GM19438 (cell line): ENCODE data around the gene FGGY.

Experiments
- ATAC-seq: cut with Tn5 transposase; IDR thresholded peaks from one replicate; pipeline ENCODE4 v1.9.1; 2021; ENCODE audit warnings: low read depth; ENCODE audit not compliant: unreplicated experiment

Gene FGGY

GRCh38 chr1:59409549-59409948 lies 112.7 kb downstream of the FGGY start:
- no peak for ATAC-seq

GRCh38 chr1:59409986-59410385 lies 113.1 kb downstream of the FGGY start:
- ATAC-seq = no peak

- ATAC-seq = no peak
These were observed 113.6 kb downstream of the FGGY start for GRCh38 chr1:59410457-59410856.

- no peak for ATAC-seq
These were observed 114.3 kb downstream of the FGGY start for GRCh38 chr1:59411147-59411546.

- peak; percentile 57 for ATAC-seq
These were observed 115.9 kb downstream of the FGGY start for GRCh38 chr1:59412718-59413326.

GRCh38 chr1:59413327-59413720 lies 116.4 kb downstream of the FGGY start:
- no peak for ATAC-seq

GRCh38 chr1:59414406-59415133 lies 117.7 kb downstream of the FGGY start:
- ATAC-seq = no peak

GRCh38 chr1:59415286-59415850 lies 118.5 kb downstream of the FGGY start:
- ATAC-seq = no peak

- no peak for ATAC-seq
These were observed 119.0 kb downstream of the FGGY start for GRCh38 chr1:59415881-59416280.

- no peak for ATAC-seq
These were observed 120.5 kb downstream of the FGGY start for GRCh38 chr1:59417406-59417805.

GRCh38 chr1:59418363-59419144 lies 121.7 kb downstream of the FGGY start:
- ATAC-seq = no peak

- ATAC-seq = no peak
These were observed 122.7 kb downstream of the FGGY start for GRCh38 chr1:59419361-59420140.

- ATAC-seq = no peak
These were observed 124.5 kb downstream of the FGGY start for GRCh38 chr1:59421232-59421920.

GRCh38 chr1:59422921-59423575 lies 126.2 kb downstream of the FGGY start:
- no peak for ATAC-seq

GRCh38 chr1:59427155-59427554 lies 130.3 kb downstream of the FGGY start:
- no peak for ATAC-seq

- no peak for ATAC-seq
These were observed 130.9 kb downstream of the FGGY start for GRCh38 chr1:59427784-59428183.

- ATAC-seq = no peak
These were observed 131.9 kb downstream of the FGGY start for GRCh38 chr1:59428828-59429227.

GRCh38 chr1:59429656-59430055 lies 132.8 kb downstream of the FGGY start:
- ATAC-seq = no peak

GRCh38 chr1:59431566-59432294 lies 134.8 kb downstream of the FGGY start:
- no peak for ATAC-seq
